Ishikawa (cell line): ENCODE results near the gene TNFSF10.

ENCODE experiments used
- CEBPB ChIP-seq: IDR thresholded peaks from 2 replicates; pipeline ENCODE4 v1.6.1; 2012
- CREB1 ChIP-seq: IDR thresholded peaks from 2 replicates; pipeline ENCODE4 v1.6.1; 2012; ENCODE audit warnings: low read depth
- EGR1 ChIP-seq: IDR thresholded peaks from 2 replicates; pipeline ENCODE4 v1.6.1; 2012
- EP300 ChIP-seq: IDR thresholded peaks from 2 replicates; pipeline ENCODE4 v1.6.1; 2012; ENCODE audit warnings: borderline replicate concordance
- FOXM1 ChIP-seq: IDR thresholded peaks from 2 replicates; pipeline ENCODE4 v1.6.1; 2012; ENCODE audit warnings: low read depth, borderline replicate concordance
- MAX ChIP-seq: IDR thresholded peaks from 2 replicates; pipeline ENCODE4 v1.6.1; 2012
- NFIC ChIP-seq: IDR thresholded peaks from 2 replicates; pipeline ENCODE4 v1.6.1; 2012
- RAD21 ChIP-seq: IDR thresholded peaks from 2 replicates; pipeline ENCODE4 v1.6.1; 2012; ENCODE audit warnings: low read depth
- TAF1 ChIP-seq: IDR thresholded peaks from 2 replicates; pipeline ENCODE4 v1.6.1; 2012; ENCODE audit warnings: low read depth, mild to moderate bottlenecking
- TCF12 ChIP-seq: IDR thresholded peaks from 2 replicates; pipeline ENCODE4 v1.6.1; 2012; ENCODE audit warnings: low read depth
- TEAD4 ChIP-seq: IDR thresholded peaks from 2 replicates; pipeline ENCODE4 v1.6.1; 2012
- YY1 ChIP-seq: IDR thresholded peaks from 2 replicates; pipeline ENCODE4 v1.6.1; 2012; ENCODE audit warnings: low read depth
- ZBTB7A ChIP-seq: IDR thresholded peaks from 2 replicates; pipeline ENCODE4 v1.6.1; 2012; ENCODE audit warnings: low read depth
- TF ChIP-seq, protein P1 (sequence below): IDR thresholded peaks from 2 replicates; pipeline ENCODE4 v1.6.1; 2012; ENCODE audit warnings: low read depth, mild to moderate bottlenecking

DNA sequence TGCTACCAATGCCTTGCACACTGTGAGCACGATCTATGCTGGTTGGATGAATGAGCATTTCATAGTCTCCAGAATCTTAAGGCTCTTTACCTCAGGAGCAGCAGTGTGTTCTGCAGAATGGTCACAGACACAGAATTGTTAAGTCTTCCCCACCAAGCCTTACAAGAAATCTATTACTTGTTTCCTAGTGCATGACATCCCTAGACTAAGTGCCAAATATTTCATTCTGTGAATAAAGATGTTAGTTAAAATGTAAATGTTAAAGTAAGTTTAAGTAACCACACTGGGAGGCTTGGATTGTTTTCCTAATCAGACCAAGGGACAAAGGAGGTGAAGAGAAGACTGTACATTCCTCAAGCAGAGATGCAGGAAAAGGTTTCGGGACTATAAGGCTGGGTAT, 4.1 kb upstream of the TNFSF10 start:
- TF ChIP-seq, protein P1, sequence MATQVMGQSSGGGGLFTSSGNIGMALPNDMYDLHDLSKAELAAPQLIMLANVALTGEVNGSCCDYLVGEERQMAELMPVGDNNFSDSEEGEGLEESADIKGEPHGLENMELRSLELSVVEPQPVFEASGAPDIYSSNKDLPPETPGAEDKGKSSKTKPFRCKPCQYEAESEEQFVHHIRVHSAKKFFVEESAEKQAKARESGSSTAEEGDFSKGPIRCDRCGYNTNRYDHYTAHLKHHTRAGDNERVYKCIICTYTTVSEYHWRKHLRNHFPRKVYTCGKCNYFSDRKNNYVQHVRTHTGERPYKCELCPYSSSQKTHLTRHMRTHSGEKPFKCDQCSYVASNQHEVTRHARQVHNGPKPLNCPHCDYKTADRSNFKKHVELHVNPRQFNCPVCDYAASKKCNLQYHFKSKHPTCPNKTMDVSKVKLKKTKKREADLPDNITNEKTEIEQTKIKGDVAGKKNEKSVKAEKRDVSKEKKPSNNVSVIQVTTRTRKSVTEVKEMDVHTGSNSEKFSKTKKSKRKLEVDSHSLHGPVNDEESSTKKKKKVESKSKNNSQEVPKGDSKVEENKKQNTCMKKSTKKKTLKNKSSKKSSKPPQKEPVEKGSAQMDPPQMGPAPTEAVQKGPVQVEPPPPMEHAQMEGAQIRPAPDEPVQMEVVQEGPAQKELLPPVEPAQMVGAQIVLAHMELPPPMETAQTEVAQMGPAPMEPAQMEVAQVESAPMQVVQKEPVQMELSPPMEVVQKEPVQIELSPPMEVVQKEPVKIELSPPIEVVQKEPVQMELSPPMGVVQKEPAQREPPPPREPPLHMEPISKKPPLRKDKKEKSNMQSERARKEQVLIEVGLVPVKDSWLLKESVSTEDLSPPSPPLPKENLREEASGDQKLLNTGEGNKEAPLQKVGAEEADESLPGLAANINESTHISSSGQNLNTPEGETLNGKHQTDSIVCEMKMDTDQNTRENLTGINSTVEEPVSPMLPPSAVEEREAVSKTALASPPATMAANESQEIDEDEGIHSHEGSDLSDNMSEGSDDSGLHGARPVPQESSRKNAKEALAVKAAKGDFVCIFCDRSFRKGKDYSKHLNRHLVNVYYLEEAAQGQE: no peak
- TF ChIP-seq EP300 (no peak), MAX (no peak), ZBTB7A (no peak), RAD21 (no peak), FOXM1 (no peak), TCF12 (no peak), CEBPB (no peak), YY1 (no peak), TEAD4 (no peak), TAF1 (no peak), NFIC (no peak), CREB1 (no peak), EGR1 (no peak)
